ENCODE results near the gene DNAJB6.

GRCh38 chr7:157323401-157323800 lies 13.4 kb upstream of the DNAJB6 start:
- TF ChIP-seq, protein P1, sequence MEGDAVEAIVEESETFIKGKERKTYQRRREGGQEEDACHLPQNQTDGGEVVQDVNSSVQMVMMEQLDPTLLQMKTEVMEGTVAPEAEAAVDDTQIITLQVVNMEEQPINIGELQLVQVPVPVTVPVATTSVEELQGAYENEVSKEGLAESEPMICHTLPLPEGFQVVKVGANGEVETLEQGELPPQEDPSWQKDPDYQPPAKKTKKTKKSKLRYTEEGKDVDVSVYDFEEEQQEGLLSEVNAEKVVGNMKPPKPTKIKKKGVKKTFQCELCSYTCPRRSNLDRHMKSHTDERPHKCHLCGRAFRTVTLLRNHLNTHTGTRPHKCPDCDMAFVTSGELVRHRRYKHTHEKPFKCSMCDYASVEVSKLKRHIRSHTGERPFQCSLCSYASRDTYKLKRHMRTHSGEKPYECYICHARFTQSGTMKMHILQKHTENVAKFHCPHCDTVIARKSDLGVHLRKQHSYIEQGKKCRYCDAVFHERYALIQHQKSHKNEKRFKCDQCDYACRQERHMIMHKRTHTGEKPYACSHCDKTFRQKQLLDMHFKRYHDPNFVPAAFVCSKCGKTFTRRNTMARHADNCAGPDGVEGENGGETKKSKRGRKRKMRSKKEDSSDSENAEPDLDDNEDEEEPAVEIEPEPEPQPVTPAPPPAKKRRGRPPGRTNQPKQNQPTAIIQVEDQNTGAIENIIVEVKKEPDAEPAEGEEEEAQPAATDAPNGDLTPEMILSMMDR (IDR thresholded peaks at IDR 0.05), result no peak
- TF ChIP-seq SIN3A (IDR thresholded peaks at IDR 0.05; ENCODE audit: borderline replicate concordance, insufficient read depth, low read depth, low read length), result no peak
- no peak for TF ChIP-seq REST (IDR thresholded peaks at IDR 0.05; ENCODE audit: insufficient read depth in 1 of 2, low read depth in 2 of 2, low read length in 1 of 2)
- no peak for TF ChIP-seq POLR2AphosphoS5 (IDR thresholded peaks at IDR 0.05; ENCODE audit: low read depth, low read length)
